Transverse colon (tissue), 4 donors: Measurements from ENCODE around the gene ITGB5. TPM values are rescaled to one million over a fixed set of nuclear protein-coding genes. Genes with fewer than 3 reads are reported as not detected.

Experiments used
- DNase-seq: peaks from one replicate; pipeline ENCODE4 v3.0.0-alpha.2; 2019
- H3K27ac ChIP-seq, 4 donors: fragments of 200-600 bp; sonication (generic); 2 replicates each; pipeline ENCODE4 v1.5.1; 2016 to 2018; ENCODE audit warnings: inconsistent platforms in 4 of 4
- H3K27me3 ChIP-seq: fragments of 200-600 bp; sonication (generic); 2 replicates; pipeline ENCODE4 v1.5.1; 2017; ENCODE audit warnings: inconsistent platforms
- H3K36me3 ChIP-seq, 4 donors: fragments of 200-600 bp; sonication (generic); 2 replicates each; pipeline ENCODE4 v1.5.1; 2017 to 2019; ENCODE audit warnings: inconsistent platforms in 4 of 4
- H3K4me1 ChIP-seq, 4 donors: fragments of 200-600 bp; sonication (generic); 2 replicates each; pipeline ENCODE4 v1.5.1; 2017 to 2020; ENCODE audit warnings: inconsistent platforms in 4 of 4
- H3K4me3 ChIP-seq, 4 donors: fragments of 200-600 bp; sonication (generic); 1 replicate in 1 of 4; 2 replicates in 3 of 4; pipeline versions ENCODE4 v1.5.1 to v1.6.1; 2017 to 2019; ENCODE audit warnings: inconsistent platforms in 4 of 4
- H3K9me3 ChIP-seq, 2 donors: fragments of 200-600 bp; sonication (generic); 2 replicates each; pipeline ENCODE4 v1.5.1; 2017 to 2019; ENCODE audit warnings: inconsistent platforms in 2 of 2
- CTCF ChIP-seq, 5 experiments: fragments of 200-600 bp in 3 of 5; fragments of 450-650 bp in 2 of 5; sonication (generic) in 3 of 5; IDR thresholded peaks; 1 replicate in 2 of 5; 2 replicates in 3 of 5; pipeline ENCODE4 v1.5.1; 2016 to 2017; ENCODE audit warnings: antibody characterized with exemption in 5 of 5, inconsistent platforms in 3 of 5, mild to moderate bottlenecking in 2 of 5, moderate library complexity in 1 of 5
- EP300 ChIP-seq: sonication (generic); formaldehyde crosslinking; IDR thresholded peaks from one replicate; pipeline ENCODE4 v1.6.1; 2017; ENCODE audit warnings: antibody characterized with exemption, low read depth
- POLR2A ChIP-seq: fragments of 450-650 bp; IDR thresholded peaks from one replicate; pipeline ENCODE4 v1.6.1; 2016; ENCODE audit warnings: antibody characterized with exemption, mild to moderate bottlenecking, moderate library complexity
- POLR2AphosphoS5 ChIP-seq, 3 donors: sonication (generic); formaldehyde crosslinking; IDR thresholded peaks; one replicate each; pipeline ENCODE4 v1.6.1; 2016; ENCODE audit warnings: antibody characterized with exemption in 3 of 3
- WGBS, 2 donors: methylation state at CpG; one replicate each; pipeline ENCODE4 v1.1.5; 2018; ENCODE audit warnings: low coverage in 1 of 2; 5-methylcytosine and 5-hydroxymethylcytosine counted together
- in situ Hi-C, 4 donors: fragments of 200-750 bp; cut with MboI; loops; one replicate each; pipeline versions ENCODE4 v1.15.0 to v1.15.1; 2017; ENCODE audit warnings: low sequenced_read_pairs in 3 of 4, low pct_ligation_motif_present in 1 of 4, low pct_unique_long_range_greater_than_20kb in 1 of 4
- intact Hi-C: fragments of 100-400 bp; cut with DNase I; formaldehyde crosslinking; loops from one replicate; pipeline ENCODE4 v1.15.1; 2023; ENCODE audit warnings: low total_unique reads
- total RNA-seq, 4 donors: library from RNA; depleted of rRNA; stranded (reverse); fragments of >200 nt; gene quantifications; one replicate each; pipeline ENCODE4 v1.1.0, GENCODE V29; 2016

ITGB5 gene
- total RNA-seq, 4 donors from 2014 or later = 62.8 to 572 (median 105) TPM

GRCh38 chr3:124731760-124732159, 155.4 kb downstream of the ITGB5 start:
- Histone ChIP-seq H3K9me3 (no peaks in the 10 kb centered on the region), H3K4me3 (peak overlapping the region in 1 of 4 donors; percentile 91), H3K36me3 (peaks cover 0 to 10% (median 4%) of the 10 kb centered on the region in 4 donors), H3K27ac (no peak overlapping the region), H3K4me1 (peaks cover 7 to 30% (median 13%) of the 10 kb centered on the region in 4 donors), H3K27me3 (peaks cover 10% of the 10 kb centered on the region)
- in situ Hi-C loops = no loop called here
- intact Hi-C loops = no loop called here
- TF ChIP-seq POLR2AphosphoS5 (IDR thresholded peaks at IDR 0.05) (no peak), CTCF (IDR thresholded peaks at IDR 0.05) (no peak), POLR2A (no peak), EP300 (no peak)
- WGBS, 2 donors = 87% methylated on average over 4 of the region's 4 CpGs; no CpG with 5 or more reads in 1 of the 2 donors
- no peak for DNase-seq

- WGBS, 2 donors = 9 to 47% methylated on average over 3 to 13 of the region's 13 CpGs
- DNase-seq = no peak
- peaks cover 7 to 30% (median 13%) of the 10 kb centered on the region in 4 donors for H3K4me1 ChIP-seq
- in situ Hi-C loops = no loop called here
- TF ChIP-seq CTCF (IDR thresholded peaks at IDR 0.05) (no peak), EP300 (no peak), POLR2AphosphoS5 (IDR thresholded peaks at IDR 0.05) (no peak), POLR2A (no peak)
- peaks cover 17% of the 10 kb centered on the region for H3K27me3 ChIP-seq
- intact Hi-C loops = no loop called here
- H3K27ac ChIP-seq = peak overlapping the region; percentile 71 to 86 (median 79)
- no peaks in the 10 kb centered on the region for H3K9me3 ChIP-seq
- peak overlapping the region; percentile 67 to 91 (median 78) for H3K4me3 ChIP-seq
- H3K36me3 ChIP-seq = peaks cover 0 to 4% (median 0%) of the 10 kb centered on the region in 4 donors
These were observed 156.2 kb downstream of the ITGB5 start for GRCh38 chr3:124730941-124731297.

GRCh38 chr3:124730129-124730940, 156.8 kb downstream of the ITGB5 start, which contains the start of gene UMPS:
Gene UMPS, plus strand, starts transcription at chr3:124730452. Its CDS starts 20 bp downstream, at chr3:124730472.
- no peaks in the 10 kb centered on the region for H3K36me3 ChIP-seq
- WGBS, 2 donors = 1 to 3% methylated on average over 8 to 44 of the region's 44 CpGs
- in situ Hi-C loops = no loop called here
- peak within 1 kb of the TSS; percentile 67 to 91 (median 78) for H3K4me3 ChIP-seq
- intact Hi-C loops = no loop called here
- TF ChIP-seq EP300 = no peak
- TF ChIP-seq POLR2A = peak; percentile 82
- TF ChIP-seq POLR2AphosphoS5 (IDR thresholded peaks at IDR 0.05) = peak; percentile 82 to 88 (median 85)
- H3K27me3 ChIP-seq = peaks cover 19% of the 10 kb centered on the region
- H3K9me3 ChIP-seq = no peaks in the 10 kb centered on the region
- H3K4me1 ChIP-seq = peaks cover 7 to 30% (median 13%) of the 10 kb centered on the region in 4 donors
- H3K27ac ChIP-seq = peak within 1 kb of the TSS; percentile 71 to 86 (median 79)
- DNase-seq = peak; percentile 95

- Histone ChIP-seq H3K4me1 (no peaks in the 10 kb centered on the region), H3K4me3 (no peak overlapping the region), H3K9me3 (no peaks in the 10 kb centered on the region), H3K27me3 (peaks cover 40% of the 10 kb centered on the region), H3K36me3 (no peaks in the 10 kb centered on the region), H3K27ac (no peak overlapping the region)
- no peak for DNase-seq
- intact Hi-C loops (no loop called here), in situ Hi-C loops (no loop called here)
- TF ChIP-seq POLR2AphosphoS5 (IDR thresholded peaks at IDR 0.05) = no peak
- TF ChIP-seq EP300 = no peak
- TF ChIP-seq POLR2A = no peak
- no peak for TF ChIP-seq CTCF (IDR thresholded peaks at IDR 0.05)
- 65 to 71% methylated on average over 2 of the region's 2 CpGs for WGBS, 2 donors
These were observed 164.6 kb downstream of the ITGB5 start for GRCh38 chr3:124722589-124722988.
